Ovary (tissue), 10 donors: ENCODE measurements around the gene ZNF827. TPM values are rescaled to one million over a fixed set of nuclear protein-coding genes. Genes with fewer than 3 reads are reported as not detected.

Source experiments
- DNase-seq, 5 donors: peaks; one replicate each; pipeline ENCODE4 v3.0.0-alpha.2; 2019 to 2020
- H3K27ac ChIP-seq, 2 donors: fragments of 200-600 bp; one replicate each; pipeline versions ENCODE4 v1.5.1 to v1.8.0; 2019 to 2022
- H3K27me3 ChIP-seq: fragments of 200-600 bp; one replicate; pipeline ENCODE4 v1.8.0; 2022
- H3K36me3 ChIP-seq: fragments of 200-600 bp; sonication (generic); one replicate; pipeline ENCODE4 v1.5.1; 2019
- H3K4me1 ChIP-seq: one replicate; pipeline ENCODE4 v1.8.1; 2013; ENCODE audit warnings: mild to moderate bottlenecking, moderate library complexity; ENCODE audit not compliant: insufficient read depth
- H3K4me3 ChIP-seq: fragments of 200-600 bp; sonication (generic); one replicate; pipeline ENCODE4 v1.5.1; 2017
- H3K9me3 ChIP-seq, 2 donors: fragments of 200-600 bp in 1 of 2; sonication (generic) in 1 of 2; one replicate each; pipeline versions ENCODE4 v1.5.1 to v1.8.1; 2013 to 2019; ENCODE audit warnings: mild to moderate bottlenecking in 1 of 2, moderate library complexity in 1 of 2
- CTCF ChIP-seq, 3 donors: fragments of 450-650 bp in 2 of 3; fragments of 200-600 bp in 1 of 3; IDR thresholded peaks; one replicate each; pipeline versions ENCODE4 v1.5.1 to v1.8.0; 2016 to 2022; ENCODE audit warnings: antibody characterized with exemption in 3 of 3, mild to moderate bottlenecking in 1 of 3
- EP300 ChIP-seq: sonication (generic); formaldehyde crosslinking; IDR thresholded peaks from one replicate; pipeline ENCODE4 v1.6.1; 2017; ENCODE audit warnings: antibody characterized with exemption
- POLR2A ChIP-seq: fragments of 450-650 bp; IDR thresholded peaks from one replicate; pipeline ENCODE4 v1.6.1; 2017; ENCODE audit warnings: antibody characterized with exemption, mild to moderate bottlenecking, moderate library complexity
- WGBS, 3 donors: extraction: QIAGEN DNeasy Blood & Tissue Kit in 1 of 3; methylation state at CpG; one replicate each; pipeline versions ENCODE4 v1.1.5 to v1.1.7; 2013 to 2017; 5-methylcytosine and 5-hydroxymethylcytosine counted together
- intact Hi-C, 4 donors: fragments of 100-400 bp; cut with DNase I; formaldehyde crosslinking; loops; one replicate each; pipeline versions ENCODE4 v1.11.0 to v1.15.1; 2022 to 2023
- long read RNA-seq, 3 donors: library from polyadenylated mRNA in 2 of 3; unstranded in 2 of 3; transcript quantifications; one replicate each; pipeline ENCODE4 v2.0.0 and lab custom pipeline, GENCODE V29; 2021 to 2026
- polyA plus RNA-seq, 2 donors: library from polyadenylated mRNA; stranded (reverse); fragments of 200-250 nt in 1 of 2; fragments of 350-450 nt in 1 of 2; fragmentation: Illumina TruSeq in 1 of 2; extraction: RNeasy Lipid Tissue Mini Kit (QIAGEN cat#74804) in 1 of 2; gene quantifications; one replicate each; pipeline ENCODE4 v1.2.3, GENCODE V29; 2013 to 2014
- total RNA-seq, 7 donors: library from RNA; depleted of rRNA in 2 of 7; stranded (reverse); fragments of >200 nt in 2 of 7; fragmentation: NEBNext Ultra II Directional in 3 of 7; extraction: Animal tissue kit (Norgen Biotek cat#: 25700) in 3 of 7; gene quantifications; one replicate each; pipeline versions ENCODE4 v1.1.0 to v1.2.4, GENCODE V29; 2016 to 2023
- donor health status: DM: no; HTN: no; CAD: no; lungs with moderate emphysema.
- donor health status: DM: no; HTN: no; CAD: no.
- donor health status: Bipolar disorder and iron deficiency.
- donor health status: DM: yes; HTN: yes; CAD: no.
- donor health status: DM: no; HTN: no; CAD: no.
- donor health status: DM: yes; HTN: yes; CAD: no.

Gene ZNF827
- total RNA-seq (10 to 100 TPM in 6 of 7 donors, 1 to 10 TPM in 1; 9.4 to 36.0 (median 27.0) TPM), polyA plus RNA-seq (10 to 100 TPM in 1 of 2 donors, 1 to 10 TPM in 1; 7.8 to 12.7 TPM)
- long read RNA-seq, donor 1, partial matches to known transcripts: 6 of 27 reads
- long read RNA-seq, donor 1, other reads (novel, unspliced or antisense): 21 of 27 reads
- long read RNA-seq, donor 2: 0 reads
- long read RNA-seq, donor 3, partial matches to known transcripts: 8 of 11 reads
- long read RNA-seq, donor 3, other reads (novel, unspliced or antisense): 3 of 11 reads

GRCh38 chr4:145938618-145939440, at the start of gene ZNF827:
Gene ZNF827, minus strand, starts transcription at chr4:145938823. Its CDS starts 416 bp downstream, at chr4:145938407.
- Histone ChIP-seq H3K4me3 (peak within 1 kb of the TSS; percentile 90), H3K4me1 (peaks cover 2% of the 10 kb centered on the region), H3K9me3 (no peaks in the 10 kb centered on the region), H3K36me3 (no peaks in the 10 kb centered on the region), H3K27ac (peak within 1 kb of the TSS; percentile 95), H3K27me3 (no peaks in the 10 kb centered on the region)
- intact Hi-C loops: loop anchor here in 3 of 4 donors (5.0 to 10.0 kb wide), 6 partner anchors 54 to 452 kb away; partner anchors contain the start of gene MMAA (in 1 of the 3)
- DNase-seq: peak; percentile 66 to 74 (median 72)
- TF ChIP-seq POLR2A (peak; percentile 33), CTCF (IDR thresholded peaks at IDR 0.05) (no peak), EP300 (no peak)
- WGBS, 3 donors: 1 to 2% (median 2%) methylated on average over 33 to 34 of the region's 34 CpGs

- Histone ChIP-seq H3K27me3 (no peaks in the 10 kb centered on the region), H3K36me3 (no peaks in the 10 kb centered on the region), H3K27ac (no peak overlapping the region), H3K4me1 (no peaks in the 10 kb centered on the region), H3K4me3 (no peak overlapping the region), H3K9me3 (no peaks in the 10 kb centered on the region)
- DNase-seq: no peak
- TF ChIP-seq CTCF (IDR thresholded peaks at IDR 0.05) (no peak), EP300 (no peak), POLR2A (no peak)
- intact Hi-C loops: no loop called here
- 73 to 76% (median 73%) methylated on average over 4 of the region's 4 CpGs for WGBS, 3 donors
These were observed 45.9 kb upstream of the ZNF827 start for GRCh38 chr4:145984563-145984962.

- TF ChIP-seq CTCF (IDR thresholded peaks at IDR 0.05) (no peak), EP300 (no peak), POLR2A (no peak)
- Histone ChIP-seq H3K4me1 (no peaks in the 10 kb centered on the region), H3K4me3 (no peak overlapping the region), H3K9me3 (no peaks in the 10 kb centered on the region), H3K27me3 (no peaks in the 10 kb centered on the region), H3K27ac (no peak overlapping the region), H3K36me3 (no peaks in the 10 kb centered on the region)
- 72 to 76% (median 74%) methylated on average over 4 of the region's 4 CpGs for WGBS, 3 donors
- DNase-seq: no peak
- intact Hi-C loops: no loop called here
These were observed 44.2 kb upstream of the ZNF827 start for GRCh38 chr4:145982791-145983190.

GRCh38 chr4:145979160-145979559, 40.5 kb upstream of the ZNF827 start:
- Histone ChIP-seq H3K36me3 (no peaks in the 10 kb centered on the region), H3K4me1 (no peaks in the 10 kb centered on the region), H3K4me3 (no peak overlapping the region), H3K27ac (no peak overlapping the region), H3K27me3 (no peaks in the 10 kb centered on the region), H3K9me3 (no peaks in the 10 kb centered on the region)
- WGBS, 3 donors: 40 to 53% (median 46%) methylated on average over 3 of the region's 3 CpGs
- no peak for DNase-seq
- TF ChIP-seq EP300: no peak
- no peak for TF ChIP-seq POLR2A
- no peak for TF ChIP-seq CTCF (IDR thresholded peaks at IDR 0.05)
- intact Hi-C loops: no loop called here
